ENCODE data around the gene PSMA5. TPM values are rescaled to one million over a fixed set of nuclear protein-coding genes. Genes with fewer than 3 reads are reported as not detected.
A peak's percentile ranks its signal among the peaks of the same experiment; 100 is the strongest.

Gene PSMA5
- total RNA-seq, 1 donor from 2014 or later, result 23.1 TPM

DNA sequence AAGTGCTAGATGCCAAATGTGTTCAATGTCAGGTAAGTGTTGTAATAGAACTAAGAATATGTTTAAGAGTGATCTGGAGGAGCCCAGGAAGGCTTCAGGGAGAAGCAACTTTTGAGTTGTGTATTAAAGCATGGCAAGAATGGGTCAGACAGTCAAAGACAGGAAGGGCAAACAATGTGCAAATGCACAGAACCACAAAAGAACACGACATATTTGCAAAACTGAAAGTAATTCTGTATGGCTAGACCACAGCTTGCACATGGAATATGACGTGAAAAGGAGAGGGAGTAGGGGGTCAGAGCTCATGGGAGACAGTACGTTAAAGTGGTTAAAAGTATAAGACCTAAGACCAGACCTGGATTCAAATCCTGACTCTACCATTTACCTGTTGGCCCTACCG, 21.4 kb downstream of the PSMA5 start:
- Histone ChIP-seq H3K36me3 (peaks cover 0 to 57% of the 10 kb centered on the region in 2 donors), H3K4me1 (no peaks in the 10 kb centered on the region), H3K27ac (no peak overlapping the region), H3K27me3 (no peaks in the 10 kb centered on the region), H3K4me3 (no peak overlapping the region), H3K9me3 (no peaks in the 10 kb centered on the region)
- TF ChIP-seq POLR2A (IDR thresholded peaks at IDR 0.05), result no peak
- TF ChIP-seq, protein P1, sequence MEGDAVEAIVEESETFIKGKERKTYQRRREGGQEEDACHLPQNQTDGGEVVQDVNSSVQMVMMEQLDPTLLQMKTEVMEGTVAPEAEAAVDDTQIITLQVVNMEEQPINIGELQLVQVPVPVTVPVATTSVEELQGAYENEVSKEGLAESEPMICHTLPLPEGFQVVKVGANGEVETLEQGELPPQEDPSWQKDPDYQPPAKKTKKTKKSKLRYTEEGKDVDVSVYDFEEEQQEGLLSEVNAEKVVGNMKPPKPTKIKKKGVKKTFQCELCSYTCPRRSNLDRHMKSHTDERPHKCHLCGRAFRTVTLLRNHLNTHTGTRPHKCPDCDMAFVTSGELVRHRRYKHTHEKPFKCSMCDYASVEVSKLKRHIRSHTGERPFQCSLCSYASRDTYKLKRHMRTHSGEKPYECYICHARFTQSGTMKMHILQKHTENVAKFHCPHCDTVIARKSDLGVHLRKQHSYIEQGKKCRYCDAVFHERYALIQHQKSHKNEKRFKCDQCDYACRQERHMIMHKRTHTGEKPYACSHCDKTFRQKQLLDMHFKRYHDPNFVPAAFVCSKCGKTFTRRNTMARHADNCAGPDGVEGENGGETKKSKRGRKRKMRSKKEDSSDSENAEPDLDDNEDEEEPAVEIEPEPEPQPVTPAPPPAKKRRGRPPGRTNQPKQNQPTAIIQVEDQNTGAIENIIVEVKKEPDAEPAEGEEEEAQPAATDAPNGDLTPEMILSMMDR (IDR thresholded peaks at IDR 0.05), result no peak
- no peak for TF ChIP-seq POLR2AphosphoS5 (IDR thresholded peaks at IDR 0.05; ENCODE audit: insufficient read depth in 1 of 2, low read depth in 1 of 2)
- no peak for DNase-seq (ENCODE audit: extremely low spot score in 2 of 2)
- intact Hi-C loops (cut with DNase I), result no loop called here

DNA sequence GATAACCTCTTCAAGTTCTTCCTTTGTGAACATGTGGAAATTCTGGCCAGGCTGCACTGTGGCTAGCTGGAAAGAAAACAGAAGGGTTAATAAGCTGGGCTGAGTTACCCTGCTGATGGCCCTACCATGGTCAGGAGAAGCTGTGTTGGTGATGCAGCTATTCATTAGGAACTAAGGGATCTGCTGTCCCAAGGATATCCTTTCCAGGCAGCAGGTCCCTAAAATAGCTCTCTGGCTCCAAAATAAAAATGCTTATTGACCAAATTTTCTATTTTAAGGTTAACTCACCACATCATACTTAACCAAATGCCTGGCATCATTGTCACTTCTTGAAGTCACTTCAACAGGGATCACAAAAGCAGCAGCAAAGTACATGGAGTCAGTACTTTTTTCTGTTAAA, 24.2 kb downstream of the PSMA5 start:
- TF ChIP-seq POLR2AphosphoS5 (IDR thresholded peaks at IDR 0.05; ENCODE audit: insufficient read depth in 1 of 2, low read depth in 1 of 2) (no peak), POLR2A (IDR thresholded peaks at IDR 0.05) (no peak)
- TF ChIP-seq, protein P1 (IDR thresholded peaks at IDR 0.05), result no peak
- peaks cover 7% of the 10 kb centered on the region for H3K4me1 ChIP-seq
- H3K27ac ChIP-seq, result no peak overlapping the region
- DNase-seq (ENCODE audit: extremely low spot score in 2 of 2), result no peak
- intact Hi-C loops (cut with DNase I), result no loop called here
- H3K36me3 ChIP-seq, result peaks cover 0 to 35% of the 10 kb centered on the region in 2 donors
- H3K9me3 ChIP-seq, result no peaks in the 10 kb centered on the region
- H3K4me3 ChIP-seq, result no peak overlapping the region
- H3K27me3 ChIP-seq, result no peaks in the 10 kb centered on the region

DNA sequence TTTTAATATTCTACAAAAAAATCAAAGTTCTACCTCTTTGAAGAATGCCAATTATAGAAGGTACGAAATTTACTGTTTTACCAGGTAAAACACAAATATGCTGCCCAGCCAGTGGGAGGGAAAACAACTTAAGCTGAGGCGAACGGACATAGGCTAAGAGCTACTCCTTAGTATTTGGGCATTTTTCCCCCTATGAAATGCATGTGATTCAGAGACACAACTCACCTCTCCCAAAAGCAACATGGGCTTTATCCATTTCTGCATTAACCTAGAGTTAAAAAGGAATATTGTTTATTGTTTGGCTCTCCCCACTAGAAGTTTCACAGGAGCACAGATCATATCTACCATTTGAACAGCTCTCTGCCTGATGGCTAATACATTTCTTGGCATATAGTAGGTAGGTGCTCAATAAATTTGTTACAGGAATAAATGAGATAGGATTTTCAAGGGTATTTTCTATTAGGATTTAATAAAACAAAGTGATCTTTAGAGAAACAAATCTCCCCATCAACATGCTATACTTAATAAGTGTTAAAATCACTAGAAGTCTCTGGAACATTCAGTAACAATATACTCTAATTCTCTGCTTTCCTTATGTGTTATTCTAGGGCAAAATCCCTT, 26.1 kb downstream of the PSMA5 start:
- H3K4me3 ChIP-seq, result no peak overlapping the region
- DNase-seq (ENCODE audit: extremely low spot score in 2 of 2), result no peak
- no peaks in the 10 kb centered on the region for H3K9me3 ChIP-seq
- no peak overlapping the region for H3K27ac ChIP-seq
- H3K27me3 ChIP-seq, result no peaks in the 10 kb centered on the region
- intact Hi-C loops (cut with DNase I), result no loop called here
- TF ChIP-seq, protein P1 (IDR thresholded peaks at IDR 0.05), result no peak
- TF ChIP-seq POLR2AphosphoS5 (IDR thresholded peaks at IDR 0.05; ENCODE audit: insufficient read depth in 1 of 2, low read depth in 1 of 2), result no peak
- TF ChIP-seq POLR2A (IDR thresholded peaks at IDR 0.05), result no peak
- H3K4me1 ChIP-seq, result peaks cover 7% of the 10 kb centered on the region
- peaks cover 0 to 26% of the 10 kb centered on the region in 2 donors for H3K36me3 ChIP-seq

DNA sequence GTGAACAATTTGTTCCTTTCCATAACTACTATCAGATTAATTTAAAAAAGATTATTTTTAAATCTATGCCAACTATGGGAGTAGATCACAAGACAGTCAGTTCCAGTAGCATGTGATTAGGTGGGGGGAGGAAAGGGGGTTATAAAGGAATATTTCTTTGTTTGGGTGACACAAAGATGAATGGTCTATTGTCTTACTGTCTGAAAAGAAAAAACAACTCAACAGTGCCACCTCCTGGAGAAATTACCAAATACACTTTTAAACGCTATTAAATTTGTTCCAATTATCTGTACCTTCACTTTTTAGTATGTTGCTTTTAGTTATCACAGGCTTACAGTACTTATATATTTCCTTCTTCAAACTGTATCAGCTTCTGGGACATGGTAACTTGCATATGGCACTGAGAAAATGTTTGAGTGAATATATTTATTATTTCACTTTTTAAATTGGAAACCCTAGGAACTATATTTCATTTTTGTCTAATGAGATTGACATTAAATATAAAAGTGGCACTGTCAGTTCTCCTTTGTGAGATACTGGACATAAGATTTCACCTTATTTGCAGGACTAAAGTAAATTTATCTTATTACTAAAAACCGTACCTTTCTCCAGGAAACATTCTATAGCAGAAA, 26.8 kb downstream of the PSMA5 start:
- Histone ChIP-seq H3K4me3 (no peak overlapping the region), H3K4me1 (peaks cover 7% of the 10 kb centered on the region), H3K36me3 (peaks cover 0 to 26% of the 10 kb centered on the region in 2 donors), H3K27me3 (no peaks in the 10 kb centered on the region), H3K27ac (no peak overlapping the region), H3K9me3 (no peaks in the 10 kb centered on the region)
- TF ChIP-seq, protein P1 (IDR thresholded peaks at IDR 0.05), result peak in 2 of 3 experiments; percentile 36 to 75
- TF ChIP-seq POLR2AphosphoS5 (IDR thresholded peaks at IDR 0.05; ENCODE audit: insufficient read depth in 1 of 2, low read depth in 1 of 2) (peak in 1 of 2 donors; percentile 55), POLR2A (IDR thresholded peaks at IDR 0.05) (no peak)
- intact Hi-C loops (cut with DNase I), result loop anchor here (5.0 kb wide), 1 partner anchor 122 kb away; no protein-coding TSS in a partner anchor
- DNase-seq (ENCODE audit: extremely low spot score in 2 of 2), result no peak

All from vagina (tissue), 2 donors.